Body of pancreas (tissue), 4 donors: ENCODE results near the gene MEGF10.

Experiments used
- CTCF ChIP-seq, 7 experiments: fragments of 450-650 bp in 4 of 7; fragments of 200-600 bp in 3 of 7; sonication (generic) in 3 of 7; IDR thresholded peaks; one replicate each; pipeline ENCODE4 v1.5.1; 2016 to 2019; ENCODE audit warnings: antibody characterized with exemption in 7 of 7
- POLR2A ChIP-seq, 3 donors: fragments of 450-650 bp; IDR thresholded peaks; one replicate each; pipeline ENCODE4 v1.6.1; 2016; ENCODE audit warnings: antibody characterized with exemption in 3 of 3, mild to moderate bottlenecking in 2 of 3

GRCh38 chr5:127260686-127261085, 29.9 kb upstream of the MEGF10 start:
- TF ChIP-seq CTCF (IDR thresholded peaks at IDR 0.05) (no peak), POLR2A (IDR thresholded peaks at IDR 0.05) (no peak)
